Ovary (tissue), 3 donors: ENCODE data around the gene AHRR.

Experiments
- CTCF ChIP-seq, 3 donors: fragments of 450-650 bp in 2 of 3; fragments of 200-600 bp in 1 of 3; IDR thresholded peaks; one replicate each; pipeline versions ENCODE4 v1.5.1 to v1.8.0; 2016 to 2022; ENCODE audit warnings: antibody characterized with exemption in 3 of 3, mild to moderate bottlenecking in 1 of 3
- EP300 ChIP-seq: sonication (generic); formaldehyde crosslinking; IDR thresholded peaks from one replicate; pipeline ENCODE4 v1.6.1; 2017; ENCODE audit warnings: antibody characterized with exemption
- donor health status: DM: no; HTN: no; CAD: no.

- TF ChIP-seq CTCF (IDR thresholded peaks at IDR 0.05): no peak
- no peak for TF ChIP-seq EP300
These were observed 42.9 kb upstream of the AHRR start for GRCh38 chr5:278646-279045.
